Epithelial cell of esophagus (primary cell): ENCODE results near the gene FGL2.
"Not testable (repeated sequence)": the region's sequence is repeated elsewhere in the genome, so short reads cannot be mapped to it uniquely, and the experiment has no call there.

Experiments
- DNase-seq: peaks from one replicate; pipeline ENCODE4 v3.0.0; 2010; ENCODE audit warnings: low read depth
- H3K4me3 ChIP-seq: 2 replicates; pipeline ENCODE4 v1.5.1; 2011; ENCODE audit warnings: mild to moderate bottlenecking, low read length, control low read depth
- CTCF ChIP-seq: IDR thresholded peaks from 2 replicates; pipeline ENCODE4 v1.5.1; 2011; ENCODE audit warnings: low read depth, mild to moderate bottlenecking, low read length, control low read depth, inconsistent platforms; ENCODE audit not compliant: insufficient read depth; ENCODE audit errors: missing control alignments

Gene FGL2

GRCh38 chr7:77223261-77223660, 23.6 kb upstream of the FGL2 start:
- DNase-seq: no peak
- TF ChIP-seq CTCF: no peak
- no peak overlapping the region for H3K4me3 ChIP-seq

DNA sequence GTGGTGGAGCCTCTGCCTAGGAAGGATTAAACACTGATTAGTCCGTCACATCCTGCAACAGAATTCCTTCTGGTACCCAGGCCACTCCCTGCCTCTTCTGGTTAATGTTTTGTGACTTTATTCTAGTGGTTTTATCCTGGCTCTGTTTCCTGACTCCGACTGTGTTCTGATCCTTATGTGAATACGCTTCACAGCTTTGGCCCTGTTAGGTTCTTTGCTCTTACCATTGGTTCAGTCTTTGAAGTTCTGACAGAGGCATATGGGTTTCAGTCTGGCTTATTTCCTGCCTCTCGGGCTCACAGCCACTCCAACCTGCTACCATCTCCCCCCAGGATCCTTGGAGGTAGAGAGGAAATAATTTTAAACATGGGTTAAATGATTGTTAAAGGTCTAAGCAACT, 23.2 kb upstream of the FGL2 start:
- no peak for DNase-seq
- no peak for TF ChIP-seq CTCF
- H3K4me3 ChIP-seq: no peak overlapping the region

DNA sequence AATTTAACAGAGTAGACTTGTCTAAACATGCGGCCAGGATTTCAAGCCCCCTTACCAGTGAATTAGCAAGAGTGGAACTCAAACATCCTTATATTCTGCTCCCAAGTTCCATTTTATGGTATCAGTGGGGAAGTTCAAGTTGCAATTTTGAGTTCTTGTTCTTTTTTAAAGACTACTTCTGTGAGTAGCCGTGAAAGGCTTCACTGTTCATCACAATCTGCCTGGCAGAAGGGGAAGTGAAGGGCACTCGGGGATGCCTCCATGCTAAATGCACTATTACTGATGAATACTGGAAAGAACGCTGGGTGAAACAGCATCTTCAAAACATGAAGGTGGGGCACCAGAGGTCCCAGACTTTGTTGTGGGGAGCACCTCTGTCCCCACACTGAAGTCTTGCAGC, 22.4 kb upstream of the FGL2 start:
- DNase-seq: no peak
- no peak overlapping the region for H3K4me3 ChIP-seq
- TF ChIP-seq CTCF: no peak

DNA sequence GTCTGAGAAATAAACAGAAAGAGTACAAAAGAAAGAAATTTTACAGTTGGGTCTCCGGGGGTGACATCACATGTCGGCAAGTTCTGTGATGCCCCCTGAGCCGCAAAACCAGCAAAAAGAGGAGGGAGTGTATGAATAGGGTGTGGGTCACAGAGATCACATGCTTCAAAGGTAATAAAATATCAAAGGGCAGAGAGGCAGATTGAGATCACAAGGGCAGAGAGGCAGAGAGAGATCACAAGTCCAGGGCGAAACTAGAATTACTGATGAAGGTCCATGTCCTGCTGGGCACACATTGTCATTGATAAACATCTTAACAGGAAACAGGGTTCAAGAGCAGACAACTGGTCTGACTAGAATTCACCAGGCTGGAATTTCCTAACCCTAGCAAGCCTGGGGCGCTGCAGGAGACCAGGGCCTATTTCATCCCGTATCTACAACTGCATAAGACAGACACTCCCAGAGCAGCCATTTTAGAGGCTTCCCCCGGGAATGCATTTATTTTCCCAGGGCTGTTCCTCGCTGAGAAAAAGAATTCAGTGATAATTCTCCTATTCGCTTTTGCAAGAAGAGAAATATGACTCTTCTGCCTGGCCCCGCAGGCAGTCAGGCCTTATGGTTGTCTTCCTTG, 20.2 kb upstream of the FGL2 start:
- DNase-seq, H3K4me3 ChIP-seq: not testable (repeated sequence)

DNA sequence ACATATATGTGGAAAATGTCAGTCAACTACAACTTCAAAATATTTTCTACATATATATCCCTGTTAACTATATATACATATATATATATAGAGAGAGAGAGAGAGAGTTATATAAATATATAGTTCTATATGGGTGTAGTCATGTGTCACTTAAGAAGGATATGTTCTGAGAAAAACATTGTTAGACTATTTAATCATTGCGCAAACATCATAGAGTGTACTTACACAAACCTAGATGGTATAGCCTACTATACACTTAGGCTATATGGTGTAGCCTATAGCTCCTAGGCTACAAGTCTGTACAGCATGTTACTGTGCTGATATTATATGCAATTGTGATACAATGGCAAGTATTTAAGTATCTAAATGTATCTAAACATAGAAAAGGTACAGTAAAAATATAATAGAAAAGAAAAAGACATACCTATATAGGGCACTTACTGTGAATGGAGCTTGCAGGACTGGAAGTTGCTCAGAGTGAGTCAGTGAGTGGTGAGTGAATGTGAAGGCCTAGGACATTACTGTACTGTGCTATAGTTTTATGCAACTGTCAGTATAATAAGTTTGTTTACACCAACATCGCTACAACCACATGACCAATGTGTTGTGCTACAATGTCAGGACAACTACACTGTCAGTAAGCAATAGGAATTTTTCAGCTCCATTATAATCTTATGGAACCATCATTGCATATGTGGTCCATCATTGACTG, 18.0 kb upstream of the FGL2 start:
- TF ChIP-seq CTCF: no peak
- peak; percentile 84 for DNase-seq
- no peak overlapping the region for H3K4me3 ChIP-seq

- no peak overlapping the region for H3K4me3 ChIP-seq
- DNase-seq: no peak
- no peak for TF ChIP-seq CTCF
These were observed 16.7 kb upstream of the FGL2 start for GRCh38 chr7:77216181-77216845.

DNA sequence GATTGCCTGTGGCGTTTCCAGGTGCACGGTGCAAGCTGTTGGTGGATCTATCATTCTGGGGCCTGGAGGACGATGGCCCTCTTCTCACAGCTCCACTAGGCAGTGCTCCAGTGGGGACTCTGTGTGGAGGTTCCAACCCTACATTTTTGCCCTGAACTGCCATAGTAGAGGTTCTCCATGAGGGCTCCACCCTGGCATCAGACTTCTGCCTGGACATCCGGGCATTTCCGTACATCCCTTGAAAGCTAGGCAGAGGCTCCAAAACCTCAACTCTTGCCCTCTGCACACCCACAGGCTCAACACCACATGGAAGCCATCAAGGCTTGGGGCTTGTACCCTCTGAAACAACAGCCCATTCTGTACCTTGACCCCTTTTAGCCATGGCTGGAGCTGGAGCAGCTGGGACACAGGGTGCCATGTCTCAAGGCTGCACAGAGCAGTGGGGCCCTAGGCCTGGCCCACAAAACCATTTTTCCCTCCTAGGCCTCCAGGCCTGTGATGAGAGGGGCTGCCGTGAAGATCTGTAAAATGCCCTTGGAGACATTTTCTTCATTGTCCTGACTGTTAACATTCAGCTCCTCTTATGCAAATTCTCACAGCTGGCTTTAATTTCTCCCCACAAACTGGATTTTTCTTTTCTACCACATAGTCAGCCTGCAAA, 10.0 kb upstream of the FGL2 start:
- no peak overlapping the region for H3K4me3 ChIP-seq
- TF ChIP-seq CTCF: no peak
- DNase-seq: no peak
